Stimulated activated CD4-positive, alpha-beta T cell treated with anti-CD3 and anti-CD28 coated beads, Interleukin-15, amount 100 ng/mL, for 48 hours (primary cell): ENCODE measurements around the gene ARIH1.
"Not testable (repeated sequence)": the region's sequence is repeated elsewhere in the genome, so short reads cannot be mapped to it uniquely, and the experiment has no call there.

Source experiments
- DNase-seq, 2 donors: peaks; one replicate each; pipeline ENCODE4 v3.0.0-alpha.2; 2020; ENCODE audit warnings: low read depth in 2 of 2

ARIH1 gene

GRCh38 chr15:72473614-72474465 is at the start of gene ARIH1:
Gene ARIH1 (plus strand): TSS chr15:72474330. CDS start chr15:72474640, 310 bp downstream.
- DNase-seq: peak; percentile 90 to 95

GRCh38 chr15:72426753-72427152 is 47.4 kb upstream of the ARIH1 start:
- no peak for DNase-seq

- no peak for DNase-seq
Observed at GRCh38 chr15:72437650-72438316, 36.3 kb upstream of the ARIH1 start.

GRCh38 chr15:72442848-72443247 is 31.3 kb upstream of the ARIH1 start:
- DNase-seq: not testable (repeated sequence)

GRCh38 chr15:72445426-72445825 is 28.7 kb upstream of the ARIH1 start:
- no peak for DNase-seq

GRCh38 chr15:72450805-72451204 is 23.3 kb upstream of the ARIH1 start:
- DNase-seq: no peak

- no peak for DNase-seq
Observed at GRCh38 chr15:72451224-72451623, 22.9 kb upstream of the ARIH1 start.

GRCh38 chr15:72456684-72457083 is 17.4 kb upstream of the ARIH1 start:
- DNase-seq: no peak

- DNase-seq: no peak
Observed at GRCh38 chr15:72460402-72460801, 13.7 kb upstream of the ARIH1 start.

GRCh38 chr15:72463702-72464101 is 10.4 kb upstream of the ARIH1 start:
- DNase-seq: no peak

- no peak for DNase-seq
Observed at GRCh38 chr15:72464251-72464650, 9.9 kb upstream of the ARIH1 start.

- DNase-seq: no peak
Observed at GRCh38 chr15:72468103-72468502, 6.0 kb upstream of the ARIH1 start.

GRCh38 chr15:72472992-72473610 is 1.0 kb upstream of the ARIH1 start:
- DNase-seq: no peak

- DNase-seq: no peak
Observed at GRCh38 chr15:72474466-72474911, 359 bp downstream of the ARIH1 start.

GRCh38 chr15:72474912-72475628 is 940 bp downstream of the ARIH1 start:
- peak; percentile 73 to 74 for DNase-seq

GRCh38 chr15:72475674-72476073 is 1.5 kb downstream of the ARIH1 start:
- no peak for DNase-seq

GRCh38 chr15:72476330-72476729 is 2.2 kb downstream of the ARIH1 start:
- not testable (repeated sequence) for DNase-seq

GRCh38 chr15:72481015-72481659 is 7.0 kb downstream of the ARIH1 start:
- no peak for DNase-seq

GRCh38 chr15:72482275-72482674 is 8.1 kb downstream of the ARIH1 start:
- DNase-seq: no peak

GRCh38 chr15:72483279-72483678 is 9.1 kb downstream of the ARIH1 start:
- DNase-seq: no peak

- no peak for DNase-seq
Observed at GRCh38 chr15:72486144-72486543, 12.0 kb downstream of the ARIH1 start.
